Neural progenitor cell (in vitro differentiated cells): ENCODE results near the gene ANTXR1.

Experiments
- CTCF ChIP-seq: fragments of 200-600 bp; sonication (generic); IDR thresholded peaks from 2 replicates; pipeline ENCODE4 v1.5.1; 2017; ENCODE audit warnings: antibody characterized with exemption, mild to moderate bottlenecking
- EZH2 ChIP-seq: fragments of 200-600 bp; sonication (generic); IDR thresholded peaks from 2 replicates; pipeline ENCODE4 v1.6.1; 2017; ENCODE audit warnings: antibody characterized with exemption, mild to moderate bottlenecking, moderate library complexity
- EZH2phosphoT487 ChIP-seq: fragments of 200-600 bp; sonication (generic); IDR thresholded peaks from 2 replicates; pipeline ENCODE4 v1.6.1; 2017; ENCODE audit warnings: antibody characterized with exemption

DNA sequence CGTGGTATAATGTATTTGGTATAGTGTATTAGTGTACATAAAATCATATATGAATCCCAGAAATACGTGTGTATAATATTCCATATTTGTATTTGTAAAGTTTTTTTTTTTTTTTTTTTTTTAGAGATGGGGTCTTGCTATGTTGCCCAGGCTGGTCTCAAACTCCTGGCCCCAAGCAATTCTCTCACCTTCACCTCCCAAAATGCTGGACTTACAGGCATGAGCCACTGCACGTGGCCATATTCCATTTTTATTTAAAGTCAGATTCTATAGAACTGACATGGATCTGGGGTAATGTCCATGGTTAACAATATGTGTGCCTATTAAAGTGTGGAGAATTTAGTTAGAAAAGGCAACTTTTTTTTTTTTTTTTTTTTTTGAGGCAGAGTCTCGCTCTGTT lies 71.5 kb downstream of the ANTXR1 start:
- TF ChIP-seq CTCF (no peak), EZH2 (no peak), EZH2phosphoT487 (no peak)
